ENCODE data around the gene IL1RAPL1.
"Not testable (repeated sequence)": the region's sequence is repeated elsewhere in the genome, so short reads cannot be mapped to it uniquely, and the experiment has no call there.

IL1RAPL1 gene

GRCh38 chrX:28800671-28801070, 213.4 kb downstream of the IL1RAPL1 start:
- not testable (repeated sequence) for DNase-seq

DNA sequence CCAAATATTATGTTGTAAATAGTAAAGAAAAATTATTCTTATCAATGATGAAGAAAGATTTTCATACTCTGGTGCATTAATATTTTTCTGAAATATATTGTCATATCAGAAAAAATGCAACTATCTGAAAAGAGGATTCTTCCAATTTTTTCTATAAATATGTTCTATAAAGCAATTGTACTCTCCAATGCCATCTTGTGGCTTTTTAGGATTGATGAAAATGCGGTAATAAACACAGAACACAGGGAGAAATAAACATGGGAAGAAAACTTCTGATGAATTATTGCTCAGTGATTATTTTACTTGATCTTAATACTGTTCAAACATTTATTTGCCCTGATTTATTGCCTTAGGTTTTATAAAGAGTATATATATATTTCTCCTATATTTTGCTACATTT, 215.4 kb downstream of the IL1RAPL1 start:
- no peak for DNase-seq

- no peak for DNase-seq
Measured at GRCh38 chrX:28835991-28836390, 248.7 kb downstream of the IL1RAPL1 start.

GRCh38 chrX:28843817-28844216, 256.6 kb downstream of the IL1RAPL1 start:
- DNase-seq, result no peak

GRCh38 chrX:28847423-28847822, 260.2 kb downstream of the IL1RAPL1 start:
- DNase-seq, result no peak

- DNase-seq, result no peak
Measured at GRCh38 chrX:28848707-28849106, 261.5 kb downstream of the IL1RAPL1 start.

GRCh38 chrX:28850955-28851354, 263.7 kb downstream of the IL1RAPL1 start:
- DNase-seq, result no peak

DNA sequence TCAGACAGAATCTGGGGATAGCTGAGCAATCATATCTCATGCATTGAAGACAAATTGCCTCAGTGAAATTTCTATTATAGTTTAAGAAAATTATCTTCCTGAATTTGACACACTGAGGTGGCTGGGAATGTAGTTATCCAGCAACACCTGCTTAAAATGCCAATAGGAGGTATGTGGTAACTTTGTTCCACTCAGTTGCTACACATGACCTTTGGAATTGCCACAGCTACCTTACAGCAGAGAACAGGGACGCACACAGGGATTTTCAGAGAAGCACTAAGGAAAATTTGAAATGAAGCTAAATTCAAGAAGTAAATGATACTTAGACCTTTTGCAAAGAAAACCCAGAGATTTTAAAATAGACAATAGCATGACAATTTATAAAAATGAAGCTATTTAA, 264.6 kb downstream of the IL1RAPL1 start:
- no peak for DNase-seq

DNA sequence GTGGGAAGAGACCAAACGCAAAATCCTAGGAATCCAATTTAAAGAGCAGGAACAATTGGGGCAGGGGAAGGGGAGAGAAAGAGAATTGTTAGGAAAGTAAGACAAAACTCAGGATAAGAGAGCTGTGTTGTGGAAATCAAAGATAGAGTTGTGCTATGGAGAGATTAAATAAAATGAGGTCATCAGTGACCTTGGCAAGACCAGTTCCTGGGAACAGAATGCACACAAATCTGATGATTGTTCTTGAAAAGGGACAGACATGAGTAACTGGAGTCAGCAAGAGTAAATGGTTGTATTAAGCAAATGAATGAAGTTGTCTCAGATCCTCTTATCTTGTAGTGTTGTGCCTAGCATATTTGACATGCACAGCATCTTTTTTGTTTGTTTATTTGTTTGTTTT, 267.4 kb downstream of the IL1RAPL1 start:
- no peak for DNase-seq

GRCh38 chrX:28876408-28876807, 289.2 kb downstream of the IL1RAPL1 start:
- no peak for DNase-seq

DNA sequence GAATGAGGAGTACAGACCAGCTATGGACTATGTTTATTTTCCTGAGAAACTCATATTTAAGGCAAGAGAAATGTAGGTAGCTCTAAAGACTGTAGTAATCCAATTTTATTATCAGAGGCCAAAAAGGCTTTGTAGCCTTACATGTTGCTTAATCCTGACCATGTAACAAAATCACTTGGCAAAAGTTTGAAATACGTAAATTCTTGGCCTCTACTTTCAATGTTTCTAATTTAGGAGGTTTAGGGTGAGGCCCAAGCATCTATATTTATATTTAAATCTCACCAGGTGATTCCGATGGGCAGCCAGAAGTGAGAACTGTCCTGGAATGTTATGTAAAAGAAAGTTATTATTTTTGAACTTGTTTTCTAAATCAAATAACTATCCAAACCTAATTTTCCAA, 289.7 kb downstream of the IL1RAPL1 start:
- no peak for DNase-seq

- DNase-seq, result no peak
Measured at GRCh38 chrX:28880136-28880535, 292.9 kb downstream of the IL1RAPL1 start.

DNA sequence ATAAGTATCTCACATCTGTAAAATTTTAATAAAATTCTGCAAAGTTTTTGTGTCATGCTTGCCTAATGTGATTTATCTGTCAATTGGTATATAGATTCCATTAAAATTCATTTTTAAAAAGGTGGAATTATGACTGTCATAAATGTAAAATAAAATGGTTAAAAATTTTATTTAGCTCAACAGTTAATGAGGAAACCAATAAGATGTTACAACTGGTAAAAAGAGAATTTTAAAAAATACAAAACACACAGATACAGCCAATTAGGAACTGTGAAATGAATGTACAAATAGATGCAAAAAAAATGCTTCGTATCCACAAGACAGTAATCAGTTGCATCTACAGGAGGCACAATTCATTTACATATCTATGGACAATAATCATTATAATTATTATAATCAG, 297.6 kb downstream of the IL1RAPL1 start:
- no peak for DNase-seq

GRCh38 chrX:28888416-28888815, 301.2 kb downstream of the IL1RAPL1 start:
- no peak for DNase-seq

- DNase-seq, result no peak
Measured at GRCh38 chrX:28889591-28890090, 302.4 kb downstream of the IL1RAPL1 start.

- no peak for DNase-seq
Measured at GRCh38 chrX:28901637-28902036, 314.4 kb downstream of the IL1RAPL1 start.

GRCh38 chrX:28910487-28910886, 323.2 kb downstream of the IL1RAPL1 start:
- DNase-seq, result no peak

GRCh38 chrX:28920153-28920943, 333.1 kb downstream of the IL1RAPL1 start:
- DNase-seq, result no peak

DNA sequence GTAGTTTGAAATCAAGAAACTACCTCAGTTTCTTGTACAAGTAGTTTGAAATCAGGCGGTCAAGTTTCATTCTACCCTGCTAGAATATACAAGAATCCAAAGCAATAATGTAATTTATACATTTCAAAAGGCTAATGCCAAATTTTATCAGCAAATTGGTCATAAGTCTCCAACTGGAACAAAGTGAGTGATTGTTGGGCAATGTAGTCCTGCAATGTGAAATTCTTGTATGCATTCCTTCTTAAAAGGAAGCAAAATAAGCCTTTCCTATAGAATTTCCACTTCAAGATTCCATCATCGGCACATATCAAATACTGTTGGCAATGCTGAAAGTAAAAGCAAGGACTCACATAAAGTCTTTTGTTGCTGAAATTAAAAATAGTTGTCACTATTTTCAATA, 334.9 kb downstream of the IL1RAPL1 start:
- no peak for DNase-seq

- no peak for DNase-seq
Measured at GRCh38 chrX:28946846-28947245, 359.6 kb downstream of the IL1RAPL1 start.

- no peak for DNase-seq
Measured at GRCh38 chrX:28960063-28960462, 372.8 kb downstream of the IL1RAPL1 start.

DNA sequence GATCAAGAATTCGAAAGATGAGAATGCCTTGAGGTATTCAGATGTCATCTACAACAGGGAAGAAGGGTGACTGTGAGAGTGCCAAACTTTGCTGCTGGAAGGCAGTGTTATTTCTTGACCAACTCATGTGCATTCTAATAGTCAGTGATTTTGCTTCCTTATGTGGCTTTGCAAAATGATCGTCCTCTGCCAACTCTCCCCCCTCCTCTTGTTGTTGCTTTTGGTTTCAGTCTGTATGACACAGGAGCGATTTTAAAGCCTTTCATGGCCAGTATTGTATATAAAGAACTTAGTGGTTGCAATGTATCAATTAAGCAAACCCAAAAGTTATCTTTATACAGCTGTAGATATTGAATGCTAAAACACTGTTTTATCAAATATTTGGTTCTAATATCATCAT, 379.1 kb downstream of the IL1RAPL1 start:
- DNase-seq, result no peak

DNA sequence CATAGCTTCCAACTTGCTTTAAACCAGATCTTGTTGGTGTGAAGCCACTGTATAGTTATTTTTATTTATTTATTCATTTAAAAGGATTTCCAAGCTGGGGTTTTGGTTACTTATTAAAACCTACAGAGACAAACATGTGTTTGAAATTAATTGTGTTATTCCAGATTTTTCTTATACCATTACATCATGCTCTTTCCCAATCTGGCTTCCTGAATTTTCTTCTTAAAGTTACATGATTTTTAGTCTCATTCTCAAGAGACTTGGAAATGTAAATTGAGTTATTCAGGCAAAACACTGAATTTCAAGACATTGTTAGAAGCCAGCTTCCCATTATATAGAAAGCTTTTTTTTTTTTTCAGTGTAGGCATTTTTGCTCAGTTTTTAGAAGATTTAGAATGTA, 381.9 kb downstream of the IL1RAPL1 start:
- no peak for DNase-seq

DNA sequence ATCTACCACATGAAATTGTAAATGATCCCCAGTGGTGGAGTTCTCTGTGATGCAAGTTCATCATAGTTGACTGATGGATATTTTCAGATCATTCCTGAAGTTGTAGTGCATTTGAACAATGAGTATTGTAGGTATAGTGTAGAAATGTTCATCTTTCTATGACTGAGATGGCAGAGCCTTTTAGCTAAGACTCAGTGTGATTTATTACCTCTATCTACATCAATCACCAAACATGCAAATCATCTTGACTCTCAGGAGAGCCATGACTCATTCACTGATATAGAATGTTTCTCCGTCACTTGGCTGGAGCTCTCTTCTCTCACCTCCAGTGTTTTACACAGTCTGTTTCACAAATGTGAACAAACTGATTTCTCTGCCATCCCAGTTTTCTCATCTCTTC, 392.6 kb downstream of the IL1RAPL1 start:
- no peak for DNase-seq

- DNase-seq, result no peak
Measured at GRCh38 chrX:28981952-28982351, 394.7 kb downstream of the IL1RAPL1 start.
